ENCODE results near the gene RNF220. TPM values are rescaled to one million over a fixed set of nuclear protein-coding genes. Genes with fewer than 3 reads are reported as not detected.

RNF220 gene
- total and polyA plus RNA-seq, 2 of the 13 experiments (the other 11 are each of a cell fraction or from before 2014, with no cell fraction given) = 48.2 to 72.1 TPM

DNA sequence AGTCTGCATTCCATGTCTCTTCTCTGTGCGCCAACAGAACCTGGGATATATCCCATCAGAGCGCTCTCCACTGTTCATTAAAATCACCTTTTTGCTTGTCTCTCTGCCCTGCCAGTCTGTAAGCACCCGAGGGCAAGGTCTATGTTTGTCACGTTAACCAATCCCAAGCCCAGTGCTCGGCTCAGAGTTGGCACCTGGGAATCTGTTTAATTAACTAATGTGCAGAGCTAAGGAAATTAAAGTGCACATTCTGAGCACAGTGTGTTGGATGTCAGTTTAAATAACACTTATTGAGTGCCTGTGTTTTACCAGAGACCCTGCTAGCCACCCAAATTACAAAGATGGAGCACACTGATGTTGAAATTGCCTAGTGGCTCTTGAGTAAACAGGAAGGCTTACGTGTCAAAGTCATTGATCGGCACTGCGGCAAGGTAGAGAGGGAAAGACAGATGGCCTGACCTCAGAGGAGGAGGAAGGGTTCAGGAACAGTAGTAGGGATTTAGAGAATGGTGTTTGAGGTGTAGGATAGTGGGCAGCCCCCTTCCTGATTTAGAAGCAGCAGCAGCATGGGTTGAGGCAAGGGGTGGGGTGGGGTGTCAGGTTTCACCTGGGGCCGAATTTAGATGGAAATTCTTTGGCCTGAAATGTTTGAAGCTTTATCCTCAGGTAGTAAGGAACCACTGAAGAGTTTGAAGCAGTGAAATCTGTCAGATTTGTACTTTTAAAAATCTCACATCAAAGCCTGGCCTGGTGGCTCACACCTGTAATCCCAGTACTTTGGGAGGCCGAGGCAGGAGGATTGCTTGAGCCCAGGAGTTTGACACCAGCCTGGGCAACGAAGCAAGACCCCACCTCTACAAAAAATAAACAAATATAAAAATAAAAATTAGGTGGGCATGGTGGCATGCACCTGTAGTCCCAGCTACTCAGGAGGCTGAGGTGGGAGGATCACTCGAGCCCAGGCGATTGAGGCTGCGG is 277.1 kb downstream of the RNF220 start (continued):
- no peak for TF ChIP-seq SYNCRIP (IDR thresholded peaks at IDR 0.05; ENCODE audit: insufficient read depth, low read depth, low read length)
- TF ChIP-seq, protein P1, sequence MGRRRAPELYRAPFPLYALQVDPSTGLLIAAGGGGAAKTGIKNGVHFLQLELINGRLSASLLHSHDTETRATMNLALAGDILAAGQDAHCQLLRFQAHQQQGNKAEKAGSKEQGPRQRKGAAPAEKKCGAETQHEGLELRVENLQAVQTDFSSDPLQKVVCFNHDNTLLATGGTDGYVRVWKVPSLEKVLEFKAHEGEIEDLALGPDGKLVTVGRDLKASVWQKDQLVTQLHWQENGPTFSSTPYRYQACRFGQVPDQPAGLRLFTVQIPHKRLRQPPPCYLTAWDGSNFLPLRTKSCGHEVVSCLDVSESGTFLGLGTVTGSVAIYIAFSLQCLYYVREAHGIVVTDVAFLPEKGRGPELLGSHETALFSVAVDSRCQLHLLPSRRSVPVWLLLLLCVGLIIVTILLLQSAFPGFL (CRISPR knock-in tag; IDR thresholded peaks at IDR 0.05) = no peak
- TF ChIP-seq ZNF296 (CRISPR knock-in tag; conservative IDR thresholded peaks at IDR 0.05) = no peak
- TF ChIP-seq STAT5B (CRISPR knock-in tag; IDR thresholded peaks at IDR 0.05) = no peak
- TF ChIP-seq, protein P2, sequence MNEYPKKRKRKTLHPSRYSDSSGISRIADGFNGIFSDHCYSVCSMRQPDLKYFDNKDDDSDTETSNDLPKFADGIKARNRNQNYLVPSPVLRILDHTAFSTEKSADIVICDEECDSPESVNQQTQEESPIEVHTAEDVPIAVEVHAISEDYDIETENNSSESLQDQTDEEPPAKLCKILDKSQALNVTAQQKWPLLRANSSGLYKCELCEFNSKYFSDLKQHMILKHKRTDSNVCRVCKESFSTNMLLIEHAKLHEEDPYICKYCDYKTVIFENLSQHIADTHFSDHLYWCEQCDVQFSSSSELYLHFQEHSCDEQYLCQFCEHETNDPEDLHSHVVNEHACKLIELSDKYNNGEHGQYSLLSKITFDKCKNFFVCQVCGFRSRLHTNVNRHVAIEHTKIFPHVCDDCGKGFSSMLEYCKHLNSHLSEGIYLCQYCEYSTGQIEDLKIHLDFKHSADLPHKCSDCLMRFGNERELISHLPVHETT (CRISPR knock-in tag; conservative IDR thresholded peaks at IDR 0.05) = no peak
- TF ChIP-seq ZKSCAN8 (CRISPR knock-in tag; IDR thresholded peaks at IDR 0.05; ENCODE audit: borderline replicate concordance) = peak; percentile 76; the same call in 1 of the 2 replicates
- TF ChIP-seq, protein P3, sequence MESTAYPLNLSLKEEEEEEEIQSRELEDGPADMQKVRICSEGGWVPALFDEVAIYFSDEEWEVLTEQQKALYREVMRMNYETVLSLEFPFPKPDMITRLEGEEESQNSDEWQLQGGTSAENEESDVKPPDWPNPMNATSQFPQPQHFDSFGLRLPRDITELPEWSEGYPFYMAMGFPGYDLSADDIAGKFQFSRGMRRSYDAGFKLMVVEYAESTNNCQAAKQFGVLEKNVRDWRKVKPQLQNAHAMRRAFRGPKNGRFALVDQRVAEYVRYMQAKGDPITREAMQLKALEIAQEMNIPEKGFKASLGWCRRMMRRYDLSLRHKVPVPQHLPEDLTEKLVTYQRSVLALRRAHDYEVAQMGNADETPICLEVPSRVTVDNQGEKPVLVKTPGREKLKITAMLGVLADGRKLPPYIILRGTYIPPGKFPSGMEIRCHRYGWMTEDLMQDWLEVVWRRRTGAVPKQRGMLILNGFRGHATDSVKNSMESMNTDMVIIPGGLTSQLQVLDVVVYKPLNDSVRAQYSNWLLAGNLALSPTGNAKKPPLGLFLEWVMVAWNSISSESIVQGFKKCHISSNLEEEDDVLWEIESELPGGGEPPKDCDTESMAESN (CRISPR knock-in tag; conservative IDR thresholded peaks at IDR 0.05) = peak; percentile 82
- TF ChIP-seq ZBTB21 (CRISPR knock-in tag; IDR thresholded peaks at IDR 0.05) = peak; percentile 50
- no peak for TF ChIP-seq ATF7 (IDR thresholded peaks at IDR 0.05)
- no peak for TF ChIP-seq ATF7 (CRISPR knock-in tag; IDR thresholded peaks at IDR 0.05)
- TF ChIP-seq ZNF274 (CRISPR knock-in tag; IDR thresholded peaks at IDR 0.05) = no peak
- no peak for TF ChIP-seq ZNF546 (CRISPR knock-in tag; conservative IDR thresholded peaks at IDR 0.05)
- TF ChIP-seq, protein P4, sequence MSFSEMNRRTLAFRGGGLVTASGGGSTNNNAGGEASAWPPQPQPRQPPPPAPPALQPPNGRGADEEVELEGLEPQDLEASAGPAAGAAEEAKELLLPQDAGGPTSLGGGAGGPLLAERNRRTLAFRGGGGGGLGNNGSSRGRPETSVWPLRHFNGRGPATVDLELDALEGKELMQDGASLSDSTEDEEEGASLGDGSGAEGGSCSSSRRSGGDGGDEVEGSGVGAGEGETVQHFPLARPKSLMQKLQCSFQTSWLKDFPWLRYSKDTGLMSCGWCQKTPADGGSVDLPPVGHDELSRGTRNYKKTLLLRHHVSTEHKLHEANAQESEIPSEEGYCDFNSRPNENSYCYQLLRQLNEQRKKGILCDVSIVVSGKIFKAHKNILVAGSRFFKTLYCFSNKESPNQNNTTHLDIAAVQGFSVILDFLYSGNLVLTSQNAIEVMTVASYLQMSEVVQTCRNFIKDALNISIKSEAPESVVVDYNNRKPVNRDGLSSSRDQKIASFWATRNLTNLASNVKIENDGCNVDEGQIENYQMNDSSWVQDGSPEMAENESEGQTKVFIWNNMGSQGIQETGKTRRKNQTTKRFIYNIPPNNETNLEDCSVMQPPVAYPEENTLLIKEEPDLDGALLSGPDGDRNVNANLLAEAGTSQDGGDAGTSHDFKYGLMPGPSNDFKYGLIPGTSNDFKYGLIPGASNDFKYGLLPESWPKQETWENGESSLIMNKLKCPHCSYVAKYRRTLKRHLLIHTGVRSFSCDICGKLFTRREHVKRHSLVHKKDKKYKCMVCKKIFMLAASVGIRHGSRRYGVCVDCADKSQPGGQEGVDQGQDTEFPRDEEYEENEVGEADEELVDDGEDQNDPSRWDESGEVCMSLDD (CRISPR knock-in tag; IDR thresholded peaks at IDR 0.05; ENCODE audit: borderline replicate concordance) = no peak
- peak; percentile 98 for TF ChIP-seq DPF2 (CRISPR knock-in tag; IDR thresholded peaks at IDR 0.05; ENCODE audit: borderline replicate concordance, low read depth)
- TF ChIP-seq, protein P5, sequence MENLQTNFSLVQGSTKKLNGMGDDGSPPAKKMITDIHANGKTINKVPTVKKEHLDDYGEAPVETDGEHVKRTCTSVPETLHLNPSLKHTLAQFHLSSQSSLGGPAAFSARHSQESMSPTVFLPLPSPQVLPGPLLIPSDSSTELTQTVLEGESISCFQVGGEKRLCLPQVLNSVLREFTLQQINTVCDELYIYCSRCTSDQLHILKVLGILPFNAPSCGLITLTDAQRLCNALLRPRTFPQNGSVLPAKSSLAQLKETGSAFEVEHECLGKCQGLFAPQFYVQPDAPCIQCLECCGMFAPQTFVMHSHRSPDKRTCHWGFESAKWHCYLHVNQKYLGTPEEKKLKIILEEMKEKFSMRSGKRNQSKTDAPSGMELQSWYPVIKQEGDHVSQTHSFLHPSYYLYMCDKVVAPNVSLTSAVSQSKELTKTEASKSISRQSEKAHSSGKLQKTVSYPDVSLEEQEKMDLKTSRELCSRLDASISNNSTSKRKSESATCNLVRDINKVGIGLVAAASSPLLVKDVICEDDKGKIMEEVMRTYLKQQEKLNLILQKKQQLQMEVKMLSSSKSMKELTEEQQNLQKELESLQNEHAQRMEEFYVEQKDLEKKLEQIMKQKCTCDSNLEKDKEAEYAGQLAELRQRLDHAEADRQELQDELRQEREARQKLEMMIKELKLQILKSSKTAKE (CRISPR knock-in tag; IDR thresholded peaks at IDR 0.05; ENCODE audit: borderline replicate concordance) = no peak; the same call in 1 of the 2 replicates
- TF ChIP-seq ZNF333 (CRISPR knock-in tag; IDR thresholded peaks at IDR 0.05; ENCODE audit: borderline replicate concordance) = no peak
- TF ChIP-seq RBAK (CRISPR knock-in tag; IDR thresholded peaks at IDR 0.05) = peak; percentile 47; the same call in 1 of the 2 replicates
